Stomach smooth muscle (tissue), 2 donors: Measurements from ENCODE around the gene IL11.
A peak's percentile ranks its signal among the peaks of the same experiment; 100 is the strongest.

Source experiments
- H3K27ac ChIP-seq: one replicate; pipeline ENCODE4 v1.7.0; 2013; ENCODE audit warnings: mild to moderate bottlenecking, low read length, inconsistent platforms
- H3K27me3 ChIP-seq, 2 donors: one replicate each; pipeline ENCODE4 v1.7.0; 2013; ENCODE audit warnings: low read length in 2 of 2; ENCODE audit not compliant: insufficient read depth in 2 of 2, control insufficient read depth in 1 of 2
- H3K36me3 ChIP-seq, 2 donors: one replicate each; pipeline ENCODE4 v1.7.0; 2013; ENCODE audit warnings: low read length in 2 of 2; ENCODE audit not compliant: control insufficient read depth in 2 of 2, insufficient read depth in 2 of 2
- H3K4me1 ChIP-seq: one replicate; pipeline ENCODE4 v1.7.0; 2013; ENCODE audit warnings: low read length; ENCODE audit not compliant: control insufficient read depth, insufficient read depth
- H3K4me3 ChIP-seq, 2 donors: one replicate each; pipeline ENCODE4 v1.7.0; 2013; ENCODE audit warnings: low read length in 2 of 2
- H3K9ac ChIP-seq, 2 donors: one replicate each; pipeline ENCODE4 v1.7.0; 2013; ENCODE audit warnings: low read length in 2 of 2, mild to moderate bottlenecking in 1 of 2
- H3K9me3 ChIP-seq, 2 donors: one replicate each; pipeline ENCODE4 v1.7.0; 2013; ENCODE audit warnings: low read length in 2 of 2; ENCODE audit not compliant: control insufficient read depth in 2 of 2
- donor health status: healthy.
- donor health status: Pancreatic carcinoma.

IL11 gene

DNA sequence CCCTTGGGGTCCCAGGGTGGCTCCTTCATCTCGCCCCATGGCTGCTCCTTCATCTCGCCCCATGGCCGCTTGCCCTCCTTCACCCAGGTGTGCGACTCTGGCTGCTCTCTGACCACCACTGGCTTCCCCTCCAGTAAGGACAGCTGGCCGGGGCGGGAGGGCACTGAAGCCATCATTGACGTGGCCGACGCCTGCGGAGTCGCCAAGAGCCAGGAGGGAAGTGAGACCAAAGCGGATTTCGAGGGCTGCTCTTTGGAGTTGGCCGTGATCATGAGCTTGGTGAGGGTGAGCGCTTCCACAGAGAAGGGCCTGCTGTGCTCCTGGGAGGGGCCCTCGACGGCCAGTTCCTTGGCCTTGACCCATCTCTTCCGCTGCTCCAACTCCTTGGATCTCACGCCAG is 11.8 kb downstream of the IL11 start:
- H3K4me3 ChIP-seq, result no peak overlapping the region
- no peaks in the 10 kb centered on the region for H3K36me3 ChIP-seq
- peaks cover 17 to 18% of the 10 kb centered on the region in 2 donors for H3K27me3 ChIP-seq
- H3K27ac ChIP-seq, result no peak overlapping the region
- no peak overlapping the region for H3K9ac ChIP-seq
- no peaks in the 10 kb centered on the region for H3K9me3 ChIP-seq
- H3K4me1 ChIP-seq, result peaks cover 3% of the 10 kb centered on the region

DNA sequence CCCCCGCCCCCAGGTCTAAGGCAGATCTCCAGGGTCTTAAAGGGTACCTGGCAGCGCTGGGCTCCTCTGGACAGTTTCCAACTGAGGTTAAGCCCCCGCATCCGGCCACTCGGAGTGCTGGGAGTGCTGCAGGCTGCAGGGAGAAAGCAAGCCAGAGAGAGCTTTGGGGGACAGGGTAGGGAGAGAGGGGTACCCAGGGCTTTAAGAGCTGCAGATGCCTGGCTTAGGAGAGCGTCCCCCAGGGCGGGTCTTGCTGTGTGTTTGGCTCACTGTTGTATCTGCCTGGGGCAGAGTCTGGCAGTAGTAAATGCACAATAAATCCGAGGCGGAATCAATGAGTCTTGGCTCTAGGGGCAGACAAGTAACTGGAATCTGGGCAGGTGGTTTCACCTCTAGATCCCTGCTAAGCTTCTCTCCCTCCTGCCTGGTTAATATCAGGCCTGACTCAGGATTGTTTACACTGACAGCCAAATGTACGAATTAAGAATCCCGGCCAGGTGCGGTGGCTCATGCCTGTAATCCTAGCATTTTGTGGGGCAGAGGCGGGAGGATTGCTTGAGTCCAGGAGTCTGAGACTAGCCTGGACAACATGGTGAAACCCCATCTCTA is 14.9 kb downstream of the IL11 start:
- peaks cover 45 to 47% of the 10 kb centered on the region in 2 donors for H3K27me3 ChIP-seq
- no peak overlapping the region for H3K4me3 ChIP-seq
- peaks cover 6% of the 10 kb centered on the region for H3K4me1 ChIP-seq
- H3K27ac ChIP-seq, result no peak overlapping the region
- no peak overlapping the region for H3K9ac ChIP-seq
- H3K9me3 ChIP-seq, result no peaks in the 10 kb centered on the region
- no peaks in the 10 kb centered on the region for H3K36me3 ChIP-seq

DNA sequence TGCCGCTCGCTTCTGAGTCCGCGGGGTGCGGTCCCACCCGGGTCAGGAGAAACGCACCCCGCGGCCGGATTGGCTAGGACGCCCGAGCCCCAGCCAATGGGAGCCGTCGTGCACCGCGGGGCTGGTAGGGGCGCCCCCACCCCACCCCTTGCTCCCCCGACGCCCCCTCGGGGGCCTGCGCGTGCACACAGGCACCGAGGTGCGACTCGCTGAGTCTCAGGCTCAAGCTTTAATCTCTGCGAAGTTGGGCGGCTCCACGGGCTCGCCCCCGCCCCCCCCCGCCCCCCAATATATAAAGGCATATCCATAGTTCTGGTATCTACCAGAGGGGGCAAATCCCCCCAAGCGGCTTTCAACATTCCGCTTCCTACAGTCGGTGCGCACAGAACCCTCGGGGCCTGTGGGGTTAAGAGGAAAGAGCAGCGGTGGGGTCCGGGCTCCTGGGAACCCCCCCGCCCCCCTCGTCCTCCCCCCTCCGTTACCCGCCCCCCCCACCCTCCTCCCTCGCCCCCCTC is 15.5 kb downstream of the IL11 start, which contains the start of gene COX6B2:
COX6B2 (minus strand) TSS at position 22 of the 515 bp plus-strand sequence. CDS start 198 bp downstream, outside the sequence.
- Histone ChIP-seq H3K4me3 (peak within 1 kb of the TSS; percentile 38 to 62), H3K27ac (no peak within 1 kb of the TSS), H3K27me3 (peaks cover 46 to 50% of the 10 kb centered on the region in 2 donors), H3K9ac (no peak within 1 kb of the TSS), H3K9me3 (no peaks in the 10 kb centered on the region), H3K36me3 (no peaks in the 10 kb centered on the region), H3K4me1 (peaks cover 6% of the 10 kb centered on the region)

DNA sequence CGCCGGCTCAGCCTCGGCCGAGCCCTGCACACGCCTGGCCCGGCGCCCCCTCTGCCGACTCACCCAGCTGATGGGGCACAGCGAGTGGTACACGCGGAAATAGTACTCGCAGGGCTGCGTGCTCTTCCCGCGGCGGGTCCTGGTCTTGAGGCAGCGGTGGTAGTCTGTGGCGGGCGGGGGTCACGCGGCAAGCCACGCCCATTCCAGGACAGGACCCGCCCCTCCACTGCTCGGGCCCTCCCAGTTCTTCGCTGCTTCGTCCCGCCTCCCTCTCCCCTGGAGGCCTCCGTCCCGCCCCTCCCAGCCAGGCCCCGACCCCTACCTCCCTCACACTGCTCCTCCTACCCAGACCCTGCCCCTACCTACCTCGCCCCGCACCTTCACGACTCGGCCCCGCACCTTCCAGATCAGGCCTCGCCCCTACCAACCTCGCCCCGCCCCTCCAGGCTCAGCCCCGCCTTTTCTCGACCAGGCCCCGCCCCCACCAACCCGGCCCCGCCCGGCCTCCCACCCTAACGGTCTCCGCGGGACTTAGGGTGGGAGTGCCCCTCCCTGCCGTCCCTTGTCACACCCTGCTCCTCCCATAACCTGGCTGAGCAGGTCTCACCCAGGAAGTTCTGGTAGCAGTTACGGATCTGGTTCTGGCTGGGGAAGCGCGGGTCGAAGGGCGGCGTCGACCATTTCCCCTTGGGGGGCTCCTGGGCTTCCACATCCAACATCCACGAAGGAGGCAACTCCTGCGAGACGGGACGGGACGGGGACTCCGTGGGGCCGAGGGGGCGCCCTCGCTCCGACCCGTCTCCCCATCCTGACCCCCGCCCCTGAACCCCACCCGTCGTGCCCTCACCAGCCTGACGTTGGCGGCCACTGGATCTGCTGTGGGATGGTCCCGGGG is 16.2 kb downstream of the IL11 start:
- Histone ChIP-seq H3K36me3 (no peaks in the 10 kb centered on the region), H3K27me3 (peaks cover 46 to 50% of the 10 kb centered on the region in 2 donors), H3K27ac (no peak overlapping the region), H3K4me3 (peak overlapping the region; percentile 38 to 62), H3K9me3 (no peaks in the 10 kb centered on the region), H3K4me1 (peaks cover 6% of the 10 kb centered on the region), H3K9ac (no peak overlapping the region)

DNA sequence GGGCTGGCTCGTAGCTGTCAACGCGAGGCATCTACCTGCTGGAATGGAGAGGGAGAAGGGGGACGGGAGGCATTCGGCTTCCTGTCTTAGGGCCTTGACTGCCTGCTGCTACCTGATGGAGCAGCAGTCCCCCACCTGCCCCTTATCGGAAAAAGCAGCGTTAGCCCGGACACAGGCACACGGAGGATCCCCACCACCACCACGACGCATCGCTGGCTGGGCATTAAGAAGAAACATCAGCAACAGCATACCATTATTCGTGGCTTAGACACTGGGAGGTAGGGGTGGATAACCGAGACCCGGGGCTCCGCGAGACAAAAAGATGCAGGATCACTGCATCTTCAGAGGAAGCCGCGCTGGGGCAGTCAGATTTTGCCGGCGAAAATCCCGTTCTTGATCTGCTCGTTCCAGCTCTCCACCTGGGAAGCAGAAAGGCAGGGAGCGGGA is 16.9 kb downstream of the IL11 start:
- Histone ChIP-seq H3K27ac (no peak overlapping the region), H3K9me3 (no peaks in the 10 kb centered on the region), H3K9ac (no peak overlapping the region), H3K36me3 (no peaks in the 10 kb centered on the region), H3K4me3 (peak overlapping the region; percentile 38 to 62), H3K27me3 (peaks cover 46 to 50% of the 10 kb centered on the region in 2 donors), H3K4me1 (peaks cover 6% of the 10 kb centered on the region)

DNA sequence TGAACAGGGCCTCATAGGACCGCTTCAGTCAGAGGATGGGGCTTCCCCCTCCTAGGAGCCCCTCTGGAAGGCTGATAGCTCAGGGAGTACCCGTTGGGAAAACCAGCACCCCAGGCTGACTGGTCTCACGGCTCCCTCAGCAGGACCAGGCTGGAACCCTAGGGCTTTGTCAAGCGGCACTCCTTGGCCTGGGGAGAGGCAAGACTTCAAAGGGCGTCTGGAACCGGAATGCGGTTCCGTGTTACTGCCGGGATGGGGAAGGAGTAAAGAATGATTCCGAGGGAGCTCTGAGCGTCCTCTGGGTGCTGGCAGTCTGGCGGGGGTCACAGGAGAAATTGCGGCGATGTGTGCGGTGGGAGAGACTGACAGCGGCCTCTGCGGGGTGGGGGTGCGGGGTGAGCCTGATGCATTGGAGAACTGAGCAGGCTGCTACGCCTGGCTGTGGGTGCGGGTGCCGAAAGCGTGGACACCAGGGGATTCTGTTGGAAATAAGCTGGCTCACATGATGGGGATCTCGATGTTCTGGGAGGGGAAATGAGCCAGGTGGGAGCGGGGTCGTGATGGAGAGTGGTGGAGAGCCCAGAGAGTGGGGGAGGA is 17.6 kb downstream of the IL11 start:
- Histone ChIP-seq H3K27me3 (peaks cover 46 to 50% of the 10 kb centered on the region in 2 donors), H3K9ac (no peak overlapping the region)

DNA sequence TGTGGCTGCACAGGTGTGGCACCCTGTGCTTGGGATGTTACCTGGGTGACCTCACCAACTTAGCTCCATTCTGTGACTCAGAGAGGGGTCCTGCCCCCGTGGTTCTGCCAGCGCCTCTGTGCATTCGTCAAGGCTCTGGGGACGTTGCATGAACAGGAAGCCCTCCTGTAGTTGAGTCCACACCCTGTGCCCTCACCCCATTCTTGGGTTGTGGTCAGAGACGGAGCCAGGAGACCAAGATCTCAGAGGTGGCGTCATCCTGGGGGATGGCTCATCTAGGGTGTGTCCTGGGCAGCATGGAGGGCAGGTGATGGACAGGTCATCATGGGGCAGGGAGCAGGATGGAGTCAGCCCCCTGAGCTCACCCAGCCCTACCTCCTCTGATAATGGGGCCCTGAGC is 18.2 kb downstream of the IL11 start:
- Histone ChIP-seq H3K36me3 (no peaks in the 10 kb centered on the region), H3K4me1 (peaks cover 6% of the 10 kb centered on the region), H3K4me3 (no peak overlapping the region), H3K9me3 (no peaks in the 10 kb centered on the region), H3K27ac (no peak overlapping the region), H3K27me3 (peaks cover 42 to 50% of the 10 kb centered on the region in 2 donors), H3K9ac (no peak overlapping the region)

More for the DNA sequence above, 17.6 kb downstream of the IL11 start:
- Histone ChIP-seq H3K4me3 (no peak overlapping the region), H3K36me3 (no peaks in the 10 kb centered on the region), H3K9me3 (no peaks in the 10 kb centered on the region), H3K27ac (no peak overlapping the region), H3K4me1 (peaks cover 6% of the 10 kb centered on the region)

DNA sequence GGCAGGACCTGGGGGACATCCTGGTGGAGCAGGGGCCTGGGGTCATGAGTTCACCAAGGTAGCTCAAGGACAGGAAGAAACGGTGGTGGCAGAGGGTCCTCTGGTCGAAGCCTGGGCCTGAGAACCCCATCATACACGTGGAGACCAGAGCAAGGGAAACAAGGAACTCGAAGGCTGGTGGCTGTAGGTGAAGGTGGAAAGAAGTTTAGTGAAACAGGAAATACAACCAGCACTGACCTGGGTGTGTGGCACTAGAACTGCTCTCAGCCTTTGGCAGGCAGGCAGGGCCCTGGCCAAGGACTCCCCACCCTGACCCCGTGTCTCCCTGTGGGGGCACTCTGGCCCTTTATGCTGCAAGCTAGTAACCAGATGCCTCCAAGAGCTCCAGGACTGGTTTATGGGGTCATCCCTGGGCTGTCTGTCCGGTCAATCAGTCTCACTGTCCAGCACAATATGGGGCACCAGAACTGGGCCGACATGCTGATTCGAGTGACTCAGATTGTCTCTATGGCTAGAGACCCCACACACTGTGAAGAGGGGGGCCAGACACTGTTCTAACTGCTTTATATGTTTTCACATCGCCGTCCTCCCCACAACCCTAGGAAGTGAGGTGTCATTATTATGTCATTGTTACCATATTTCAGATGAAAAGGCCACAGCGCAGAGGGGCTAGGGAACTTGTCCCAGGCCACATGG is 19.5 kb downstream of the IL11 start:
- Histone ChIP-seq H3K36me3 (no peaks in the 10 kb centered on the region), H3K4me3 (no peak overlapping the region), H3K9ac (no peak overlapping the region), H3K27me3 (peaks cover 39 to 50% of the 10 kb centered on the region in 2 donors), H3K4me1 (peaks cover 10% of the 10 kb centered on the region), H3K9me3 (no peaks in the 10 kb centered on the region), H3K27ac (no peak overlapping the region)

DNA sequence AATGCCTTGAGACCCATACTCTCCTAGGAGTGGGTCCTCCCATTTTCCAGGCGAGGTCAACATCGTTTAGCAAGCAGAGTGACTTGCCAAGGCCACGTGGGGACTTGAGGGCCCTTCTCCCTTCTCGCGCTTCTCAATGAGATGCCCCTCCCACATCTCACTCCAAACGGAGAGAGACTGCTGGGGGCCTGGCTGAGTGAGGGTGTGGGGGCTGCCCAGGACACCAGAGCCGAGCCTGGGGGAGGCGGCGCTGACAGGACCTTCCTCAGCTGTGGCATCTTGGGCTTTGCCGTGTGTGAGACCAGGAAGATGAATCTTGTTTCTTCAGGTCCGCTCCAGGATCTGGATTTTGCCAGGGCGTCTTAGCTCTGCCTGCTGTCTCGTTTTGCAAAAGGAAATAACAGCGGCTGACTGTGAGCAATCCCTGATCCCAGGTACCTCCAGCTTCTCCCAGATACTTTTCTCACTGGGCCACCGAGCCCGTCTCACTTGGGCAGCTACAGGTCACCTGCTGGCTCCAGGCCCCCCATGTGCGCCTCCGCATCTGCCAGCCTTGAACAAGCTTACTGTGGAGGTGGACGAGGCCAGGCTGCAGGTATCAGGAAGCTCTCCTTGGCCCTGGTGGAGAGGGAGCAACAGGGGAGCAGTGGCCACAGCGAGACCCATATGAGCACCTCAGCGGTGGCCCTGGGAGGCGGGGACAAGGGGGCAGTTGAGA is 21.8 kb downstream of the IL11 start:
- Histone ChIP-seq H3K4me3 (no peak overlapping the region), H3K27me3 (peaks cover 28 to 33% of the 10 kb centered on the region in 2 donors), H3K9me3 (no peaks in the 10 kb centered on the region), H3K4me1 (peaks cover 11% of the 10 kb centered on the region), H3K9ac (no peak overlapping the region), H3K27ac (no peak overlapping the region), H3K36me3 (no peaks in the 10 kb centered on the region)
